ENCODE measurements around the gene PLXND1.

The PLXND1 gene

GRCh38 chr3:129584631-129585030 lies 21.8 kb downstream of the PLXND1 start:
- DNase-seq (ENCODE audit: low spot score) = no peak

GRCh38 chr3:129583289-129583688 lies 23.2 kb downstream of the PLXND1 start:
- no peak for DNase-seq (ENCODE audit: low spot score)

GRCh38 chr3:129582799-129583198 lies 23.7 kb downstream of the PLXND1 start:
- DNase-seq (ENCODE audit: low spot score) = no peak

- DNase-seq (ENCODE audit: low spot score) = no peak
Measured at GRCh38 chr3:129581623-129582022, 24.9 kb downstream of the PLXND1 start.

GRCh38 chr3:129579991-129580390 lies 26.5 kb downstream of the PLXND1 start:
- no peak for DNase-seq (ENCODE audit: low spot score)

- DNase-seq (ENCODE audit: low spot score) = no peak
Measured at GRCh38 chr3:129577925-129578786, 28.3 kb downstream of the PLXND1 start.

GRCh38 chr3:129577366-129577765 lies 29.1 kb downstream of the PLXND1 start:
- no peak for DNase-seq (ENCODE audit: low spot score)

- no peak for DNase-seq (ENCODE audit: low spot score)
Measured at GRCh38 chr3:129576514-129577352, 29.7 kb downstream of the PLXND1 start.

GRCh38 chr3:129575997-129576384 lies 30.5 kb downstream of the PLXND1 start:
- DNase-seq (ENCODE audit: low spot score) = no peak

GRCh38 chr3:129575233-129575996 lies 31.1 kb downstream of the PLXND1 start:
- DNase-seq (ENCODE audit: low spot score) = no peak

GRCh38 chr3:129574206-129574605 lies 32.3 kb downstream of the PLXND1 start:
- DNase-seq (ENCODE audit: low spot score) = no peak

- DNase-seq (ENCODE audit: low spot score) = no peak
Measured at GRCh38 chr3:129573493-129573892, 33.0 kb downstream of the PLXND1 start.

- DNase-seq (ENCODE audit: low spot score) = no peak
Measured at GRCh38 chr3:129572603-129573002, 33.9 kb downstream of the PLXND1 start.

- DNase-seq (ENCODE audit: low spot score) = no peak
Measured at GRCh38 chr3:129571605-129572547, 34.6 kb downstream of the PLXND1 start.

GRCh38 chr3:129569856-129570255 lies 36.6 kb downstream of the PLXND1 start:
- no peak for DNase-seq (ENCODE audit: low spot score)

GRCh38 chr3:129567939-129568338 lies 38.5 kb downstream of the PLXND1 start:
- DNase-seq (ENCODE audit: low spot score) = no peak

GRCh38 chr3:129567176-129567705 lies 39.2 kb downstream of the PLXND1 start:
- no peak for DNase-seq (ENCODE audit: low spot score)

- no peak for DNase-seq (ENCODE audit: low spot score)
Measured at GRCh38 chr3:129565902-129566301, 40.6 kb downstream of the PLXND1 start.

GRCh38 chr3:129564981-129565644 lies 41.4 kb downstream of the PLXND1 start:
- DNase-seq (ENCODE audit: low spot score) = no peak

- DNase-seq (ENCODE audit: low spot score) = no peak
Measured at GRCh38 chr3:129563850-129564535, 42.5 kb downstream of the PLXND1 start.
